Astrocyte of the cerebellum (primary cell): Measurements from ENCODE around the gene KCNB1.

Experiments used
- DNase-seq: peaks from one replicate; pipeline ENCODE4 v3.0.0-alpha.2; 2011; ENCODE audit warnings: low read depth
- H3K4me3 ChIP-seq: 2 replicates; pipeline ENCODE4 v1.5.1; 2011; ENCODE audit warnings: mild to moderate bottlenecking, low read depth, low read length, moderate library complexity
- in situ Hi-C: cut with HindIII; loops from 2 replicates; pipeline ENCODE4 v1.10.0; 2017; ENCODE audit warnings: low sequenced_read_pairs
- TF ChIP-seq, protein P1 (sequence below): IDR thresholded peaks from 2 replicates; pipeline ENCODE4 v1.5.1; 2012; ENCODE audit warnings: low read length, low read depth, moderate library complexity, mild to moderate bottlenecking; ENCODE audit errors: missing control alignments

The KCNB1 gene

DNA sequence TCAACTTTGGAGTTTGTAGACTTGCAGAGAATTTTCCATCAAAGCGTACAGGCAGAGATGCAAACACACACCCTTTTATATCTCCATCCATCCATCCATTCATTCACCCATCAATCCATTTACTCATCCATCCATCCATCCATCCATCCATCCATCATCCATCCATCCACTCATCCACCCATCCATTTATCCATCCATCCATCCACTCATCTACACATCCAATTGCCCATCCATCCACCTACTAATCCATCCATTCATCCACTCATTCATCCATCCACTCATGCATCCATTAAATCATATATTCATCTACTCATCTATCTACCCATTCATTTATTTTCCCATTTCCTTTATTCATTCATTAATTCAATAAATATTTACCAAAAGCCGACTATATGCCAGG lies 52.1 kb downstream of the KCNB1 start:
- no peak overlapping the region for H3K4me3 ChIP-seq
- DNase-seq, result no peak
- TF ChIP-seq, protein P1, sequence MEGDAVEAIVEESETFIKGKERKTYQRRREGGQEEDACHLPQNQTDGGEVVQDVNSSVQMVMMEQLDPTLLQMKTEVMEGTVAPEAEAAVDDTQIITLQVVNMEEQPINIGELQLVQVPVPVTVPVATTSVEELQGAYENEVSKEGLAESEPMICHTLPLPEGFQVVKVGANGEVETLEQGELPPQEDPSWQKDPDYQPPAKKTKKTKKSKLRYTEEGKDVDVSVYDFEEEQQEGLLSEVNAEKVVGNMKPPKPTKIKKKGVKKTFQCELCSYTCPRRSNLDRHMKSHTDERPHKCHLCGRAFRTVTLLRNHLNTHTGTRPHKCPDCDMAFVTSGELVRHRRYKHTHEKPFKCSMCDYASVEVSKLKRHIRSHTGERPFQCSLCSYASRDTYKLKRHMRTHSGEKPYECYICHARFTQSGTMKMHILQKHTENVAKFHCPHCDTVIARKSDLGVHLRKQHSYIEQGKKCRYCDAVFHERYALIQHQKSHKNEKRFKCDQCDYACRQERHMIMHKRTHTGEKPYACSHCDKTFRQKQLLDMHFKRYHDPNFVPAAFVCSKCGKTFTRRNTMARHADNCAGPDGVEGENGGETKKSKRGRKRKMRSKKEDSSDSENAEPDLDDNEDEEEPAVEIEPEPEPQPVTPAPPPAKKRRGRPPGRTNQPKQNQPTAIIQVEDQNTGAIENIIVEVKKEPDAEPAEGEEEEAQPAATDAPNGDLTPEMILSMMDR, result no peak
- in situ Hi-C loops, result loop anchor here (5.0 kb wide), 1 partner anchor 42 kb away; no protein-coding TSS in a partner anchor

GRCh38 chr20:49427751-49428518 lies 54.5 kb downstream of the KCNB1 start:
- no peak for DNase-seq
- no peak overlapping the region for H3K4me3 ChIP-seq
- TF ChIP-seq, protein P1, result no peak
- in situ Hi-C loops, result no loop called here

DNA sequence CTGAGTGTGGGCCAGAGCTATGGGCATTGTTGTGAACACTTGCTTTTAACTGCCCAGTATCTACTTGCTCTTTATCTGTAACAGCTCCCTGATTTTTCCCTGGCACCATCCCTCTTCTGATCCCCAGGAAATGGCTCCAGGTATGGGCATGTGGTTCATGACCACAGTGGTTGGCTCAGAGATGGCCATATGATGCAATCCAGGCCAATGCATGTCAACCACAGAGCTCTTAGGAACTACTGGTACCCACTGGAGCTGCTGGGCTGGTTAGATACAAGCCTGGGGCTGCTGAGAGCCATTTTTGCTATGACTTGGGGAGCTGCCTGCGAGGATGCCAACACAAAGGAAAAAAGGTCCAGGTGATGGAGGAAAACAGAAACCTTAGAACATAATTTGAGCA lies 55.6 kb downstream of the KCNB1 start:
- DNase-seq, result no peak
- in situ Hi-C loops, result no loop called here
- TF ChIP-seq, protein P1, result no peak
- H3K4me3 ChIP-seq, result no peak overlapping the region

DNA sequence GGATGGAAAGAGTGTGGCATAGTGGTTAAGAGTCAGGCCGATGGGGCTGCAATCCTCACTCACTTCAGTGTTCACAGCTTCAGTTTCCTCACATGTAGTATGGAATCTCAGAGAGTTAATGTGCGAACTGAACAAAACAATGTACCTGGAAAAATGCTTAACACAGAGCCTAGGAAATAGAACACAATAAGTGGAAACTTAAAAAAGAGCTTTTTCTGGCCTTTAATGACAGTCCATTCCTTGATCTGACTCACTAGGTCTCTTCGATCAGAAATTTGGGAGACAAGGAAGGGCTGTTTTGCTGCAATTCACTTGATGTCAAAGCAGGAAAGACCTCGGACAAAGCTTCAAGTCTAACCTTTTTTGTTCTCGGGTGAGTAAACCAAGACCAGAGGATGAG lies 56.1 kb downstream of the KCNB1 start:
- in situ Hi-C loops, result no loop called here
- TF ChIP-seq, protein P1, result no peak
- no peak overlapping the region for H3K4me3 ChIP-seq
- no peak for DNase-seq

DNA sequence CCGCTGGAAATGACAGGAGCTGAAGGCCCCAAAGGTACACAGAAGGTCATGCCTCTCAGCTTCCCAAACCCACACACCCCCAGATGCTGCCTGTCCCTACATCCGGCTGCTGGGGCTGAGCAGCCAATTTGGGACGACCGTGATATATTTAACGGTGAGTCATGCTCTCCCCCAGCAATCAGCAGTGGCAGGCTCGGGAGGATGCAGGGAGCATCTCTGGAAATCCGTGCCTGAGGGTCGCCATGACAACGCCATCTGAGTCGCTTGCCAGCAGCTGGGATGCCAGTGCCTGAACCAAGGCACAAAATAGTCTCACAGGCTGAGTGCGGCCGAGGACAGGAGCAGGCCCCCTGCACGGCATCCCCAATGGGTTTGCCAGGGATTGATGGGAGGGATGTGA lies 57.9 kb downstream of the KCNB1 start:
- in situ Hi-C loops, result no loop called here
- TF ChIP-seq, protein P1, result no peak
- no peak for DNase-seq
- H3K4me3 ChIP-seq, result no peak overlapping the region

- no peak overlapping the region for H3K4me3 ChIP-seq
- TF ChIP-seq, protein P1, result no peak
- DNase-seq, result no peak
- in situ Hi-C loops, result no loop called here
Measured at GRCh38 chr20:49422161-49422560, 60.3 kb downstream of the KCNB1 start.
